ENCODE data around the gene COX5B.
"Not testable (repeated sequence)": the region's sequence is repeated elsewhere in the genome, so short reads cannot be mapped to it uniquely, and the experiment has no call there.

COX5B gene

DNA sequence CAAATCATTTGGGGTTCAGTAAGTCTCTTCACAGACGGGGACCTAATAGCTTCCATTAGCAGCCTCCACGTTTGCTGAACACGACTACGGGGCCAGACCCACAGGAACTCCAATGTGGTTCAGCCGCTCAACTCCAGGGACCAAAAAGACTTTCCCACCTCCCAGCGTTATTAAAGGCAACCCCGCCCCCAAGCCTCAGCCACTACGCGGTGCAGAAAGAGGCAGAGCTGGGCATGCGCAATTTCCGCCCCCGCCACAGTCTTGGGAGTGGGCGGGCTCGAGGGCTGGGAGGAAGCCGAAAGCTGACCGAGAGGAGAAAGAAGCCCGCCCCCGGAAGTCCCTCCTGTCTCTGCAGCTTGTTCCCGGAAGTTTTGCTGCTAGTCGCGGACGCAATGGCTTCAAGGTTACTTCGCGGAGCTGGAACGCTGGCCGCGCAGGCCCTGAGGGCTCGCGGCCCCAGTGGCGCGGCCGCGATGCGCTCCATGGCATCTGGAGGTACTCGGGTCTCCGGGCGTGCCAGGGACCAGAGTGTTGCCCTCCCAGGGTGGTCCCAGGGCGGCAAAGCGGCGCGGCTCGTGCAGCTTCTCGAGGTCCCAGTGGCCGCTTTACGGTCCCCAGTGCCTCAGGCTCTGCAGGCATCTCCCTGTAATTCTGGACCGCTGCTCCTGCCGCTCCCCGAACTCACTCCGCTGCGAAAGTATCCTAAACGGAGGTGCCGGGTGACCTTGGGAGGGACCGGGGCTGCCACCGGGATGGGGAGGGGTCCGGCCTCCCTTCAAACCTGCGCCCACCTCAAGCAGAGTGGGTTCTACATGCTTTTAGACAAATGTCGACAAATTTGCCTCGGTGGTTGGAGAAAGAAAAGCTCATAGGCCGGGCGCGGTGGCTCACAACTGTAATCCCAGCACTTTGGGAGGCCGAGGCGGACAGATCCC is at the start of gene COX5B:
COX5B (plus strand) TSS at position 368 of the 935 bp plus-strand sequence; CDS start at position 393, 25 bp downstream.
- DNase-seq = peak; percentile 96 to 98 (median 96)

GRCh38 chr2:97596180-97596579 is 49.7 kb upstream of the COX5B start:
- DNase-seq = not testable (repeated sequence)

- DNase-seq = not testable (repeated sequence)
Observed at GRCh38 chr2:97601537-97601936, 44.3 kb upstream of the COX5B start.

DNA sequence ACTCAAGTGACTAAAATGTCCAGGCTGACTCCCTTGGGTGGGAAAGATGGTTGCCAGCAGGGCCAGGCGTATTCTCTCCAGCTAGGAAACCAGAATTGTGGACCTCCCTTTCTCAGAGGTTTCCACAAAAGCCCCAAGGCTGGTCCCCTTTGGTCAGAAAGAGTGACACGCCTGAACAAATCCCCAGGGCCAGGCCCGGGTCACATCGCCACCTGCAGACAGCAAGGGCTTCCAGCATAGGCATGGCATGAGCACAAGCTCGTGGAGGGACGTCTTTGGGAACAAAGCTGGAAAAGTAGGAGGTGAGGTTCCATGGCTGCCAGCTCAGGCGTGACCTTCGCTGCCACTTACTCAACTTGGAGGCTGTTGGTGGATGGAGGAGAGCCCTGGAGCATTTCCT is 40.8 kb upstream of the COX5B start:
- not testable (repeated sequence) for DNase-seq

GRCh38 chr2:97605524-97606339 is 40.1 kb upstream of the COX5B start:
- DNase-seq = not testable (repeated sequence)

DNA sequence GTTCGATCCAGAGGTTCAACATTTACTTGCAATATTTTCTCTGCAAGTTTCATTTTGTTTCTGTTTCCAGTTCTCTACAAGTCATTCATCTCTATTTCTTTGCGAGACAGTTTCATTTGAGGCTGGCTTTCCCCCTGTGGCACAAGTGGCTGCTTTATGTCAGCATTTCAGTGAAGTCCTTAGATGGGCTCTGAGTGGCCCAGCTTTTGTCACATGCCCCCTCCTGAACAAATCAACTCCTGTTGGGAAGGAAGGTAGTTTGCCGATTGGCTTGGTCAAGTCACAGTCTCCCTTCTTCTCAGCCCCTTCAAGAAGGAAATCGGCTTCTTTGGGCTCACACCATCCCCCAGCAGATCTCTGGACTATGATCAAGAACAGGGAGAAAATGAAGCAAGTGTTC is 37.1 kb upstream of the COX5B start:
- DNase-seq = not testable (repeated sequence)

DNA sequence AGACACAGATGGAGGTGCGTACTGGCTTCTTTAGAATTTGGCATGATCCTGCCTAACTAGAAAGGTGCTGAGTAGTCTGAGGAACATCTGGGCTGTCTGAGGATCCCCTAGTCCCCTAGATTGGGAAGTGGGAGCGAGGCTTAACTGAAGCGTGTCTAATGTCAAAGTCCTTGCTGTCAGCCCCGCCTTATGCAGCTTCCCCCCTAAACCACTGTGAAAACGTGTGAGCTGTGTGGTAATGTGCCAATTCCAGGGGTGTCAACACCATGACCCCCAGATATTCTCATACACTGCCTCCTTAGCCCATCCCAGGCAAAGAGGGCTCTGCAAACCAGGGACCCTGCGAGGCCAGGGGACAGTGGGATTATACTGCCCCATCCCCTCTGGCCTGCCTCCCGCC is 34.0 kb upstream of the COX5B start:
- not testable (repeated sequence) for DNase-seq

- not testable (repeated sequence) for DNase-seq
Observed at GRCh38 chr2:97615746-97616145, 30.1 kb upstream of the COX5B start.

DNA sequence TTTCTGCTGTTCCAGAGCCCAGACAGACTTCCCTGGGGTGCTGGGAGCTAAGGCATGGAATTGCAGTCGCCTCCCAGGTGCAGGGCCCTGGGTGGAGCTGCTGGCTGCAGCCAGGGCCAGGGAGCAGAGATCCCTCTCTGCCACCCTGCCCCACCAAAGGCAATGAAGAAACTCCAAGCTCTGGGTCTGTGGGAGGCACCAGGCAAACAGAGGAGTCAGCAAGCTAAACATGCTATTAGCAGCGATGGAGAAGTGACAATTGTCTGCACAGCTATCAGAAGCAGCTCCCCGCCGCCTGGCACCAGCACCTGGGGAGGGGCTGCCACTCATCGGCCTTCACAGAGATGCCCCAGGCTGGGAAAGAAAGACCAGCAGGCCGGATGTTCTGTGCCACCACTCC is 28.0 kb upstream of the COX5B start:
- no peak for DNase-seq

- DNase-seq = not testable (repeated sequence)
Observed at GRCh38 chr2:97618939-97619827, 26.7 kb upstream of the COX5B start.

DNA sequence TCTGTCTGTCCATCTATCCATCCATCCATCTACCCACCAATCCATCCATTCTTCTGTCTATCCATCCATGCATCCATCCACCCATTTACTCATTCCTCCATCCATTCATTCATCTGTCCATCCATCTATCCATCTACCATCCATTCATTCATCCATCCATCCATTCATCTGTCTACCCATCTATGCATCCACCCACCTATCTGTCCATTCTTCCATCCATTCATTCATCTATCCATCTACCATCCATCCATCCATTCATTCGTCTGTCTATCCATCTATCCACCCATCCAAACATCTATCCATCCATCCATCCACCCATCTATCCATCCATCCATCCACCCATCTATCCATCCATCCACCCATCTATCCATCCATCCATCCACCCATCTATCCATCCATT is 25.4 kb upstream of the COX5B start:
- DNase-seq = not testable (repeated sequence)

DNA sequence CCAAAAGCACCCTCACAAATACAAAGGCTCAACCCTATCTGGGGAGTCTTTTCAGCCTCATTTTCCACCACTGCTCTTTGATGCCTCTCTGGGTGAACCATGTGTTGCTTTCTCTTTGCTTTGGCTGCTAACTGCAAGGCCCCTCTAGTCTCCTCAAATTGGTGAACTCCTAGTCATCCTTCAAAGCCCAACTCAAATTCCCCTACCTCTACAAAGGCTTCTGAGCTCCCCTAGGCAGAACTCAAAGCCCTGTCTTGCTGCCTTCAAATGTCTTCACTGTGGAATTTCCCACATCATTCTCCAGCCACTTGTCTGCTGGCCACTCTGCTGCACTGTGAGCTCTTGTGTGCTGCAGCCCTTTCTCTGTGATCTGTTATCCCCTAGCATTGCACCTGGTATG is 22.9 kb upstream of the COX5B start:
- DNase-seq = not testable (repeated sequence)

DNA sequence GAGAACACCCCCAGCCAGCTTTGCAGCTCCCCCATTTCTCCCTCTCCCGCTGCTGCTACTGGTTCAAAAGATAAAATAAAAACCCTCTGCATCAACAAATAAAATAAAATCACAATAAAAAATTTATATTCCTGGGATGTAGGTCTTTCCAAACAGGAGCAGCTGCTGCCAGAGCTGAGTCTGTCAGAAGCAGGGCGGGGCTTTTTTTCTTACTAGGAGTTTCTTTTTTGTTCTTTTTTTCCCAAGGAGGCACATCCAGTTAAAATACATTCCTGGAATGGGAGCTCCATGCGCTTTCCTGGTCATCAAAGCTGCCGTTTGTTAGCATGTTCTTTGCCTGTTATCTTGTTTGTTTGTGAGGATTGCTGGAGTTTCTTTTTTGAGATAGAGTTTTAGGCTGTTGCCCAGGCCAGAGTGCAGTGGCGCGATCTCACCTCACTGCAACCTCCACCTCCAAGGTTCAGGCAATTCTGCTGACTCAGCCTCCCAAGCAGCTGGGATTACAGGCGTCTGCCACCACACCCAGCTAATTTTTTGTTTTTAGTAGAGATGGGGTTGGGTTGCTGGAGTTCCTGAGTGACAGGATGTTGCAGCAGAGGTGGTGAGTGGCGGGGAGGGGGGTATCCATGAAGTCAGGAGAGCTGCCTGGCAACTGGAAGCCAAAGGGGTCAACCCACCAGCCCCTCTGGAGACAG is 20.4 kb upstream of the COX5B start:
- not testable (repeated sequence) for DNase-seq

DNA sequence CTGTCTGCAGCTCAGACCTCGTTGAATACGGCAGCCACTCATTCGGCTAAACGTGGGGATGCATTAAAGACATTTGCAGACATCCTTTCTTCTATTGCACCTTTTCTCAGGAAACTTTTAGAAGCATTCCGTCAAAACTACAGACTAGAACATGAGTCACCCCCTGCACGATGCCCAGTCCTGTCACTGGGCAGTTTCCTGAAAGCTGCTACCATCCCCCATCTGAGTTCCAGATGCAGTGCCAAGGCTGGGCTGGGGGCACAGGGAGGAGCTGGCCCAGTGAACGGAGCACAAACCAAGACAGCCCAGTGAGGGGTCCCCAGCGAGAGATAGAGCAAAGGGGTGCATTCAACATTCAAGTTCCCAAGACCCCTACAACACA is 19.8 kb upstream of the COX5B start:
- not testable (repeated sequence) for DNase-seq

- no peak for DNase-seq
Observed at GRCh38 chr2:97644023-97644717, 1.7 kb upstream of the COX5B start.

DNA sequence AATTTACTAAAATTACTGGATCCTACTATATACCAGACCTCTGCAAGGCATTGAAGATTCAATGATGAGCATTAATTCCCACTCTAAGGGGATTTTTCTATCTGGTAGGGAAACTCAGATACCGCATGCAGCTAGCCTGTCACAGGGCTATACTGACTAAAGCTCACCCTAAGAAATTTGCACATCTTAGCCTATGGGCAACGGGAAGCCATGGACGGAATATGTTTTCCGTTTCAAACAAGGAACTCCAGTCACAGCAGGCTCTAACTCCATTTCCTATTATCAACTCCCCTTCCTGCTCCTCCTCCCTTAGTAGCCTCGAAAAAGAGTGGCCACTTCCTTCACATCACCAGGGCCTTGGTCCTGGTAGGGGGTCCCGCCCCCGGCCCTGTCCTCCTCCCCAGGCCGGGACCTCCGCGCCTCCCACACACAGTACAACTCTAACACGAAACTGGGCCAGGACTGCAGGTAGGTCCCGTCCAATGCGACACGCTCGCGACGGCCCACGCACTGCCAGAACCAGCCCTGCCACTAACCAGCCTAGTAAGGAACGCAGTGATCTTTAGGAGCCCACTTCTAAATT is 659 bp upstream of the COX5B start:
- no peak for DNase-seq

DNA sequence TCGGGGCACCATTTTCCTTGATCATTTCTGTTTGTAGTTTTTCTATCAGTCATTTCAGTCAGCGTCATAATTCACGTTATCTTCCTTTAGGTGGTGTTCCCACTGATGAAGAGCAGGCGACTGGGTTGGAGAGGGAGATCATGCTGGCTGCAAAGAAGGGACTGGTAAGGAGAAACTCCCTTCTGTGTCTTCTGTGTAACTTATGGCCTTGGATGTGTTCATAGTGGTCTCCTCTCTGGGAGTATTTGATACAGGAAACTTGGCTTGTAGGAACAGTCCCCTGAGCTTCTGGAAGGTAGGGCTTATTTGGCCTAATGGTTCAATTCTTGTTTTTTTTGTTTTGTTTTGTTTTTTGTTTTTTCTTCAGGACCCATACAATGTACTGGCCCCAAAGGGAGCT is 1.1 kb downstream of the COX5B start:
- DNase-seq = no peak

DNA sequence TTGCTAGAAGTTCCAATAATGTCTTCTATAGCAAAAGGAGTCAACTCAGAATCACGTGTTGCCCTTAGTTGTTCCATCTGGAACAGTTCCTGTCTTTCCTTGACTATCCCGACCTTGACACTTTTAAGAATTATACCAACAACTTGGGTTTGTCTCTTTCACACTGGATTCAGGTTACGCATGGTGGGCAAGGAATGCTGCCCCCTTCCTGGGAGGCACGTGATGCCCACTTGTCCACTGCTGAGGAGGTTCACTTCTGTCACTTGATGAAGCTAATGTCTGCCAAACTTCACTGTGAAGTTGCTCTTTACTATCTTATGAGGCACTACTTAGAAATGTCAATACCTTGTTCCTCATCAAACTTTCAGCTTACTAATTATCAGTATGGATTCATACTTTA is 5.3 kb downstream of the COX5B start:
- DNase-seq = no peak

GRCh38 chr2:97653473-97653872 is 7.6 kb downstream of the COX5B start:
- DNase-seq = no peak

- DNase-seq = no peak
Observed at GRCh38 chr2:97653874-97654273, 8.0 kb downstream of the COX5B start.

- DNase-seq = no peak
Observed at GRCh38 chr2:97654309-97654708, 8.4 kb downstream of the COX5B start.
